PC-9 (cell line): Measurements from ENCODE around the gene ADCY2.

Source experiments
- EZH2 ChIP-seq: fragments of 200-600 bp; sonication (generic); IDR thresholded peaks from 2 replicates; pipeline ENCODE4 v1.8.0; 2017; ENCODE audit warnings: antibody characterized with exemption, low read depth
- TF ChIP-seq, protein P1 (sequence below): fragments of 200-600 bp; sonication (generic); conservative IDR thresholded peaks from 2 replicates; pipeline ENCODE4 v1.6.1; 2017; ENCODE audit warnings: mixed run types, antibody characterized with exemption, mild to moderate bottlenecking, moderate library complexity

DNA sequence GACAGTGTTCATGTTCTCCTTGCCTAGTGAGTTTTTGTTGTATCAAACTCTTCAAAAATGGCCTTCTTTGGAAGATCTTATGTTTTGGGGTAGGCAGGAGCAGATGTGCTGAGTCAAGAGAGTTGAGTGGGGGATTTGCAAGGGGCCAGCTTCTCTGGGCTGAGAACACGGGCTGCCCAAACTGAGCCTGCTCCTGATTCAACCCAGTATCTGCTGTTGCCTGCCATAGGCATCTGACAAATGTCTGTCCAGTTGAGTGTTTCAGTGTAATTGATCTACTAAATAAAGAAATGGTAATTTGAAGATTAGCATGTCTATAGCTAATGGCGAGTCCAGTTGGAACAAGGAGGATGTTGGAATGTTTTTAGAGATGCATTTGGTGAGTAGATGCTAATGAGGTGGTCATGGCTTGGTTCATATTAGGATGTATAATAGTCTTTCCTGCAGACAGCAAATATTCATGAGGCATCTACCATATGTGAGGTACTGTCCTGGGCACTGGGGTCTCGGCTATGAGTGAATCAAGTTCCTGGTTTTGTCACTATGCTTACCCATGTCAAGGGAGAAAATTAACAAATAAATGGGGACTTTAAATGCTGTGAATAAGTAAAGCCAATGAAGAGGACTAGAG lies 119.5 kb downstream of the ADCY2 start:
- TF ChIP-seq, protein P1, sequence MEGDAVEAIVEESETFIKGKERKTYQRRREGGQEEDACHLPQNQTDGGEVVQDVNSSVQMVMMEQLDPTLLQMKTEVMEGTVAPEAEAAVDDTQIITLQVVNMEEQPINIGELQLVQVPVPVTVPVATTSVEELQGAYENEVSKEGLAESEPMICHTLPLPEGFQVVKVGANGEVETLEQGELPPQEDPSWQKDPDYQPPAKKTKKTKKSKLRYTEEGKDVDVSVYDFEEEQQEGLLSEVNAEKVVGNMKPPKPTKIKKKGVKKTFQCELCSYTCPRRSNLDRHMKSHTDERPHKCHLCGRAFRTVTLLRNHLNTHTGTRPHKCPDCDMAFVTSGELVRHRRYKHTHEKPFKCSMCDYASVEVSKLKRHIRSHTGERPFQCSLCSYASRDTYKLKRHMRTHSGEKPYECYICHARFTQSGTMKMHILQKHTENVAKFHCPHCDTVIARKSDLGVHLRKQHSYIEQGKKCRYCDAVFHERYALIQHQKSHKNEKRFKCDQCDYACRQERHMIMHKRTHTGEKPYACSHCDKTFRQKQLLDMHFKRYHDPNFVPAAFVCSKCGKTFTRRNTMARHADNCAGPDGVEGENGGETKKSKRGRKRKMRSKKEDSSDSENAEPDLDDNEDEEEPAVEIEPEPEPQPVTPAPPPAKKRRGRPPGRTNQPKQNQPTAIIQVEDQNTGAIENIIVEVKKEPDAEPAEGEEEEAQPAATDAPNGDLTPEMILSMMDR: no peak
- TF ChIP-seq EZH2: no peak
